ENCODE data around the gene DRAM2.
"Not testable (repeated sequence)": the region's sequence is repeated elsewhere in the genome, so short reads cannot be mapped to it uniquely, and the experiment has no call there.

DRAM2 gene

GRCh38 chr1:111141245-111142220 is 1.6 kb upstream of the DRAM2 start:
- DNase-seq, result no peak

GRCh38 chr1:111140680-111140967 is 731 bp upstream of the DRAM2 start:
- no peak for DNase-seq

GRCh38 chr1:111139324-111139955 is 453 bp downstream of the DRAM2 start:
- peak; percentile 66 for DNase-seq

- DNase-seq, result no peak
These were observed 6.0 kb downstream of the DRAM2 start for GRCh38 chr1:111133866-111134265.

- no peak for DNase-seq
These were observed 8.2 kb downstream of the DRAM2 start for GRCh38 chr1:111131693-111132092.

GRCh38 chr1:111129376-111129775 is 10.5 kb downstream of the DRAM2 start:
- DNase-seq, result no peak

GRCh38 chr1:111127923-111128643 is 11.8 kb downstream of the DRAM2 start:
- DNase-seq, result no peak

GRCh38 chr1:111126354-111126753 is 13.5 kb downstream of the DRAM2 start:
- no peak for DNase-seq

GRCh38 chr1:111116496-111116895 is 23.4 kb downstream of the DRAM2 start:
- no peak for DNase-seq

- DNase-seq, result no peak
These were observed 29.5 kb downstream of the DRAM2 start for GRCh38 chr1:111110197-111110899.

- no peak for DNase-seq
These were observed 34.9 kb downstream of the DRAM2 start for GRCh38 chr1:111104981-111105380.

- DNase-seq, result no peak
These were observed 37.8 kb downstream of the DRAM2 start for GRCh38 chr1:111101854-111102642.

GRCh38 chr1:111099289-111099688 is 40.6 kb downstream of the DRAM2 start:
- no peak for DNase-seq

GRCh38 chr1:111097356-111098099 is 42.4 kb downstream of the DRAM2 start:
- no peak for DNase-seq

GRCh38 chr1:111095421-111095820 is 44.5 kb downstream of the DRAM2 start:
- DNase-seq, result not testable (repeated sequence)

- DNase-seq, result no peak
These were observed 50.3 kb downstream of the DRAM2 start for GRCh38 chr1:111089638-111090037.

GRCh38 chr1:111085676-111086075 is 54.2 kb downstream of the DRAM2 start:
- no peak for DNase-seq

- DNase-seq, result no peak
These were observed 54.9 kb downstream of the DRAM2 start for GRCh38 chr1:111084999-111085398.

- DNase-seq, result no peak
These were observed 57.3 kb downstream of the DRAM2 start for GRCh38 chr1:111082421-111083203.

- DNase-seq, result not testable (repeated sequence)
These were observed 60.6 kb downstream of the DRAM2 start for GRCh38 chr1:111079329-111079728.

- DNase-seq, result not testable (repeated sequence)
These were observed 62.6 kb downstream of the DRAM2 start for GRCh38 chr1:111077312-111077711.
